Peyer's patch (tissue), 4 donors: Measurements from ENCODE around the gene TMOD2.

Experiments
- POLR2A ChIP-seq, 2 donors: fragments of 450-650 bp; IDR thresholded peaks; one replicate each; pipeline ENCODE4 v1.5.1; 2017; ENCODE audit warnings: antibody characterized with exemption in 2 of 2, mild to moderate bottlenecking in 2 of 2, moderate library complexity in 2 of 2
- TF ChIP-seq, protein P1 (sequence below), 6 experiments: fragments of 450-650 bp in 4 of 6; fragments of 200-600 bp in 2 of 6; sonication (generic) in 1 of 6; IDR thresholded peaks; one replicate each; pipeline ENCODE4 v1.5.1; 2017 to 2019; ENCODE audit warnings: antibody characterized with exemption in 6 of 6, mild to moderate bottlenecking in 3 of 6, moderate library complexity in 1 of 6

- TF ChIP-seq, protein P1, sequence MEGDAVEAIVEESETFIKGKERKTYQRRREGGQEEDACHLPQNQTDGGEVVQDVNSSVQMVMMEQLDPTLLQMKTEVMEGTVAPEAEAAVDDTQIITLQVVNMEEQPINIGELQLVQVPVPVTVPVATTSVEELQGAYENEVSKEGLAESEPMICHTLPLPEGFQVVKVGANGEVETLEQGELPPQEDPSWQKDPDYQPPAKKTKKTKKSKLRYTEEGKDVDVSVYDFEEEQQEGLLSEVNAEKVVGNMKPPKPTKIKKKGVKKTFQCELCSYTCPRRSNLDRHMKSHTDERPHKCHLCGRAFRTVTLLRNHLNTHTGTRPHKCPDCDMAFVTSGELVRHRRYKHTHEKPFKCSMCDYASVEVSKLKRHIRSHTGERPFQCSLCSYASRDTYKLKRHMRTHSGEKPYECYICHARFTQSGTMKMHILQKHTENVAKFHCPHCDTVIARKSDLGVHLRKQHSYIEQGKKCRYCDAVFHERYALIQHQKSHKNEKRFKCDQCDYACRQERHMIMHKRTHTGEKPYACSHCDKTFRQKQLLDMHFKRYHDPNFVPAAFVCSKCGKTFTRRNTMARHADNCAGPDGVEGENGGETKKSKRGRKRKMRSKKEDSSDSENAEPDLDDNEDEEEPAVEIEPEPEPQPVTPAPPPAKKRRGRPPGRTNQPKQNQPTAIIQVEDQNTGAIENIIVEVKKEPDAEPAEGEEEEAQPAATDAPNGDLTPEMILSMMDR (IDR thresholded peaks at IDR 0.05): peak in 1 of 6 experiments; percentile 24
- TF ChIP-seq POLR2A (IDR thresholded peaks at IDR 0.05): peak; percentile 94 to 95
These were observed 78.2 kb downstream of the TMOD2 start, which contains the start of gene TMOD3 for GRCh38 chr15:51829376-51830275.
